GM12878 (cell line): ENCODE measurements around the gene CENPF. TPM values are rescaled to one million over a fixed set of nuclear protein-coding genes. Genes with fewer than 3 reads are reported as not detected.

Source experiments
- ATAC-seq: fragments of 200-7000 bp; cut with Tn5 transposase; 3 replicates; pipeline ENCODE4 v1.9.1; 2020; ENCODE audit warnings: mild to moderate bottlenecking, moderate library complexity
- BruUV-seq: library from RNA; stranded (reverse); fragments of 400-500 nt; replicated peaks from 2 replicates; lab custom pipeline; 2021; lab: Mats Ljungman, UMichigan
- CTCF ChIA-PET: fragments of 300-600 bp; sonication (Branson Sonifier 250); formaldehyde crosslinking; extraction: SDS; loops from one replicate; lab custom pipeline; 2021; ENCODE audit warnings: inconsistent platforms; lab: Yijun Ruan, JAX
- POLR2A ChIA-PET: fragments of 350-600 bp; formaldehyde crosslinking; extraction: SDS; loops from one replicate; lab custom pipeline; 2021; ENCODE audit warnings: inconsistent platforms; lab: Charles Lee
- RAD21 ChIA-PET: fragments of 300-600 bp; sonication (Branson Sonifier 250); formaldehyde crosslinking; loops from one replicate; lab custom pipeline; 2023; ENCODE audit warnings: antibody characterized with exemption; ENCODE audit not compliant: unreplicated experiment; lab: Charles Lee
- SMC1A ChIA-PET: fragments of 300-600 bp; sonication (Branson Sonifier 250); formaldehyde crosslinking; loops from one replicate; lab custom pipeline; 2023; ENCODE audit not compliant: unreplicated experiment, uncharacterized antibody; lab: Charles Lee
- DNase-seq: peaks from one replicate; pipeline ENCODE4 v3.0.0-alpha.2; 2011; ENCODE audit warnings: low read depth, low spot score
- FAIRE-seq: peaks from 3 replicates; lab custom pipeline; 2011; peaks lifted over from hg19 to GRCh38; lab: Jason Lieb, UNC
- H2AFZ ChIP-seq: 2 replicates; pipeline ENCODE4 v1.6.0; 2011; ENCODE audit warnings: low read depth, low read length, control low read depth; ENCODE audit not compliant: control insufficient read depth
- H3K27ac ChIP-seq: 2 replicates; pipeline ENCODE4 v1.5.1; 2011; ENCODE audit warnings: control low read depth; ENCODE audit not compliant: control insufficient read depth, insufficient read depth
- H3K27me3 ChIP-seq, 2 experiments: replicated peaks in 1 of 2; 2 replicates each; pipeline versions ENCODE4 v1.6.0 to v1.6.1; 2011; ENCODE audit warnings: low read length in 1 of 2; ENCODE audit not compliant: control insufficient read depth in 2 of 2, insufficient read depth in 2 of 2
- H3K36me3 ChIP-seq, 2 experiments: 2 replicates each; pipeline ENCODE4 v1.5.1; 2011; ENCODE audit warnings: low read length in 1 of 2; ENCODE audit not compliant: control insufficient read depth in 2 of 2, insufficient read depth in 2 of 2
- H3K4me1 ChIP-seq: 2 replicates; pipeline ENCODE4 v1.6.1; 2011; ENCODE audit warnings: mild to moderate bottlenecking, low read length, moderate library complexity, mixed read lengths; ENCODE audit not compliant: control insufficient read depth, insufficient read depth
- H3K4me2 ChIP-seq: 2 replicates; pipeline ENCODE4 v1.6.0; 2011; ENCODE audit warnings: control low read depth; ENCODE audit not compliant: control insufficient read depth, insufficient read depth
- H3K4me3 ChIP-seq: fragments of 200-600 bp; sonication (generic); 2 replicates; pipeline ENCODE4 v1.5.1; 2016
- H3K79me2 ChIP-seq: 2 replicates; pipeline ENCODE4 v1.6.0; 2011; ENCODE audit warnings: low read length; ENCODE audit not compliant: control insufficient read depth, insufficient read depth
- H3K9ac ChIP-seq: 2 replicates; pipeline ENCODE4 v1.8.0; 2011; ENCODE audit warnings: low read length, control low read depth, mixed read lengths; ENCODE audit not compliant: control insufficient read depth, insufficient read depth
- H3K9me3 ChIP-seq: replicated peaks from 3 replicates; pipeline ENCODE4 v1.5.1; 2011; ENCODE audit warnings: mild to moderate bottlenecking, low read length; ENCODE audit not compliant: control insufficient read depth, insufficient read depth
- H4K20me1 ChIP-seq: 2 replicates; pipeline ENCODE4 v1.6.0; 2011; ENCODE audit not compliant: control insufficient read depth, insufficient read depth
- CBX5 ChIP-seq: sonication (generic); IDR thresholded peaks from 2 replicates; pipeline ENCODE4 v1.6.1; 2016; ENCODE audit warnings: low read depth, moderate library complexity, mild to moderate bottlenecking, inconsistent platforms
- CHD1 ChIP-seq: IDR thresholded peaks from 2 replicates; pipeline ENCODE4 v1.6.1; 2012; ENCODE audit warnings: low read depth, low read length, improper control_type of control experiment
- CREB1 ChIP-seq: IDR thresholded peaks from 2 replicates; pipeline ENCODE4 v1.6.1; 2012; ENCODE audit warnings: low read depth, mild to moderate bottlenecking, inconsistent platforms
- E4F1 ChIP-seq: fragments of 450-650 bp; IDR thresholded peaks from 2 replicates; pipeline ENCODE4 v1.6.1; 2018; ENCODE audit warnings: borderline replicate concordance, mild to moderate bottlenecking; ENCODE audit not compliant: partially characterized antibody
- FOS ChIP-seq: IDR thresholded peaks from 3 replicates; pipeline ENCODE4 v1.6.1; 2011; ENCODE audit warnings: borderline replicate concordance; ENCODE audit not compliant: insufficient read length; ENCODE audit errors: extremely low read depth
- NBN ChIP-seq: fragments of 450-650 bp; IDR thresholded peaks from 2 replicates; pipeline ENCODE4 v1.6.1; 2016
- NR2F1 ChIP-seq: fragments of 450-650 bp; conservative IDR thresholded peaks from 2 replicates; pipeline ENCODE4 v1.6.1; 2017; ENCODE audit warnings: mild to moderate bottlenecking
- PAX8 ChIP-seq: fragments of 450-650 bp; IDR thresholded peaks from 2 replicates; pipeline ENCODE4 v1.6.1; 2017; ENCODE audit warnings: mild to moderate bottlenecking, moderate library complexity
- RELA ChIP-seq: fragments of 450-650 bp; IDR thresholded peaks from 2 replicates; pipeline ENCODE4 v1.8.0; 2014; ENCODE audit warnings: borderline replicate concordance; ENCODE audit not compliant: partially characterized antibody
- REST ChIP-seq: IDR thresholded peaks from 2 replicates; pipeline ENCODE4 v1.6.1; 2012; ENCODE audit warnings: mild to moderate bottlenecking, low read depth, low read length
- SIX5 ChIP-seq: IDR thresholded peaks from 2 replicates; pipeline ENCODE4 v1.6.1; 2011; ENCODE audit warnings: mild to moderate bottlenecking, low read depth, low read length, moderate library complexity; ENCODE audit not compliant: severe bottlenecking
- SMAD5 ChIP-seq: IDR thresholded peaks from 2 replicates; pipeline ENCODE4 v1.6.1; 2016; ENCODE audit warnings: antibody characterized with exemption, low read depth
- SP1 ChIP-seq: IDR thresholded peaks from one replicate; pipeline ENCODE4 v1.6.1; 2011; ENCODE audit warnings: low read depth, low read length
- SREBF1 ChIP-seq: IDR thresholded peaks from 2 replicates; pipeline ENCODE4 v1.6.1; 2012; ENCODE audit warnings: mild to moderate bottlenecking, low read length
- ZNF274 ChIP-seq: IDR thresholded peaks from one replicate; pipeline ENCODE4 v1.8.0; 2011; ENCODE audit not compliant: insufficient read length, insufficient read depth
- WGBS: methylation state at CpG from one replicate; pipeline ENCODE4 v1.1.6; 2016; ENCODE audit warnings: low lambda C conversion rate; ENCODE audit not compliant: insufficient replicate concordance, insufficient coverage; ENCODE audit errors: missing lambda C conversion rate; 5-methylcytosine and 5-hydroxymethylcytosine counted together
- in situ Hi-C: fragments of 300-500 bp; cut with MboI; formaldehyde crosslinking; loops from 9 replicates; pipeline ENCODE4 v1.14.3; 2018; ENCODE audit warnings: mixed read lengths
- intact Hi-C: fragments of 100-400 bp; cut with micrococcal nuclease; formaldehyde crosslinking; loops from one replicate; pipeline ENCODE4 v1.14.2; 2022; ENCODE audit not compliant: unreplicated experiment
- polyA plus RNA-seq, 11 experiments: library from polyadenylated mRNA; depleted of rRNA in 4 of 11; unstranded in 6 of 11; stranded (reverse) in 5 of 11; fragments of >200 nt; fragmentation: Nextera tagmentation in 4 of 11; fragmentation: Illumina TruSeq in 1 of 11; extraction: Ambion mirVana in 4 of 11; extraction: Trizol in 1 of 11; gene quantifications; 1 replicate in 1 of 11; 2 replicates in 10 of 11; pipeline versions ENCODE4 v1.2.1 to v1.2.3, GENCODE V29; 2011 to 2016; ENCODE audit warnings: inconsistent platforms in 2 of 11, missing spikeins in 2 of 11, low read depth in 1 of 11
- total RNA-seq, 4 experiments: library from RNA; depleted of rRNA in 3 of 4; stranded (reverse); fragments of >200 nt in 3 of 4; fragmentation: Illumina TruSeq in 1 of 4; extraction: Trizol in 1 of 4; gene quantifications; 2 replicates each; pipeline versions ENCODE4 v1.2.1 to v1.2.3, GENCODE V29; 2013 to 2021

The CENPF gene
- total and polyA plus RNA-seq, 10 of the 15 experiments (the other 5 are each of a cell fraction or from before 2014, with no cell fraction given), result 26.0 to 132 (median 70.5) TPM

DNA sequence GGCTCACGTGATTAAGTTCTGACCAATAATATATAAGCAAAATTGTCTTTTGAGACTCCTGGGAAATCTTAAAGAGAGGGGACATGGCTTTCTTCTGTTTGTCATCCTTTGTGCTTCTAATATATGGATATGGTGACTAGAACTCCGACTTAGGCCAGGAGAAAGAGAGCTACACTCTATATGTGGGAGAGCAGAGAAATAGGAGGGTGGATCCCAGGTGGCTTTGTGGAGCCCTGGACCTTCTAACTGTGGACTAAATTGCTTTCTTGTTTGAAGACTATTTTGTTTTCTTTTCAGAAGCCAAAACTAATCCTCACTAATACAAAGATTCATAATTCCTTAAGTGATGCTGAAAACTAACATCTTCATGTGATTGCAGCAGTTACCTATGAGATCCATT is 75.0 kb downstream of the CENPF start:
- H4K20me1 ChIP-seq, result no peaks in the 10 kb centered on the region
- no peaks in the 10 kb centered on the region for H3K79me2 ChIP-seq
- FAIRE-seq, result no peak
- H3K9me3 ChIP-seq, result no peaks in the 10 kb centered on the region
- ATAC-seq, result no peak
- no TSS peak for BruUV-seq
- WGBS, result 31% methylated on average over 2 of the region's 2 CpGs
- intact Hi-C loops (no loop called here), in situ Hi-C loops (no loop called here)
- no peak for TF ChIP-seq SIX5
- no peak for TF ChIP-seq ZNF274
- no peak for TF ChIP-seq CHD1
- TF ChIP-seq FOS, result no peak
- no peak for TF ChIP-seq CREB1
- no peak for TF ChIP-seq NR2F1
- TF ChIP-seq SREBF1, result no peak
- no peak for TF ChIP-seq NBN
- POLR2A ChIA-PET, result no interaction called here
- H3K4me3 ChIP-seq, result no peak overlapping the region
- H3K36me3 ChIP-seq, result no peaks in the 10 kb centered on the region
- no peak overlapping the region for H2AFZ ChIP-seq
- H3K27me3 ChIP-seq, result no peaks in the 10 kb centered on the region; a peak in 1 of 4 replicates
- RAD21 ChIA-PET, result no interaction called here
- CTCF ChIA-PET, result interaction anchor here (0.7 to 1.3 kb wide), 2 partner anchors 40 to 350 kb away, joined by 3 read pairs; no protein-coding TSS in a partner anchor
- H3K4me2 ChIP-seq, result no peak overlapping the region
- no peak overlapping the region for H3K9ac ChIP-seq
- H3K27ac ChIP-seq, result no peak overlapping the region
- H3K4me1 ChIP-seq, result no peaks in the 10 kb centered on the region
- DNase-seq, result no peak
- SMC1A ChIA-PET, result no interaction called here

GRCh38 chr1:214678386-214678785 is 75.4 kb downstream of the CENPF start:
- ChIA-PET CTCF (interaction anchor here (0.7 kb wide), 1 partner anchor 41 kb away, joined by 3 read pairs; no protein-coding TSS in a partner anchor), SMC1A (no interaction called here), POLR2A (no interaction called here), RAD21 (no interaction called here)
- Histone ChIP-seq H3K9me3 (no peaks in the 10 kb centered on the region), H3K36me3 (no peaks in the 10 kb centered on the region), H3K9ac (no peak overlapping the region), H3K79me2 (no peaks in the 10 kb centered on the region), H3K4me2 (no peak overlapping the region), H3K4me3 (no peak overlapping the region), H3K27ac (no peak overlapping the region), H2AFZ (no peak overlapping the region), H4K20me1 (no peaks in the 10 kb centered on the region), H3K27me3 (no peaks in the 10 kb centered on the region; a peak in 1 of 4 replicates), H3K4me1 (no peaks in the 10 kb centered on the region)
- no peak for DNase-seq
- intact Hi-C loops (no loop called here), in situ Hi-C loops (no loop called here)
- no peak for ATAC-seq
- WGBS, result 25% methylated on average over 2 of the region's 2 CpGs
- no peak for FAIRE-seq
- no TSS peak for BruUV-seq
- TF ChIP-seq SP1 (no peak), E4F1 (no peak), SMAD5 (no peak), RELA (no peak), REST (no peak), PAX8 (no peak), CBX5 (no peak)
